ENCODE measurements around the gene KDM3B. TPM values are rescaled to one million over a fixed set of nuclear protein-coding genes. Genes with fewer than 3 reads are reported as not detected.

The KDM3B gene
- polyA plus RNA-seq, 1 of the 3 experiments (the other 2 are of a cell fraction): 22.4 TPM

- Histone ChIP-seq H3K27ac (ENCODE audit: low read depth in 2 of 2, low read length in 1 of 2) (no peak overlapping the region), H3K27me3 (ENCODE audit: insufficient read depth) (no peaks in the 10 kb centered on the region), H3K79me2 (ENCODE audit: insufficient read depth) (no peaks in the 10 kb centered on the region), H3K9me3 (no peaks in the 10 kb centered on the region), H3K9me2 (no peaks in the 10 kb centered on the region), H3K4me2 (no peak overlapping the region), H3K4me1 (ENCODE audit: control insufficient read depth in 1 of 2, insufficient read depth in 2 of 2, low read depth in 1 of 2, low read length in 1 of 2) (peaks cover 0 to 5% of the 10 kb centered on the region in 2 experiments; a peak in 1 of 4 replicates), H3F3A (replicated peaks; ENCODE audit: insufficient read depth) (peaks cover 34% of the 10 kb centered on the region), H3K36me3 (replicated peaks in 1 of 2; ENCODE audit: control insufficient read depth in 1 of 2, insufficient read depth in 2 of 2, low read length in 1 of 2) (peaks cover 0 to 6% of the 10 kb centered on the region in 2 experiments), H2AFZ (ENCODE audit: low read depth) (no peak overlapping the region), H3K9ac (no peak overlapping the region), H3K4me3 (ENCODE audit: low read depth in 2 of 2, low read length in 1 of 2) (no peak overlapping the region), H4K20me1 (ENCODE audit: insufficient read depth) (peaks cover 19% of the 10 kb centered on the region)
- ChIA-PET CTCF (interaction anchor here (0.9 to 3.6 kb wide), 2 partner anchors 17 to 22 kb away, joined by 3 to 14 read pairs; no protein-coding TSS in a partner anchor), POLR2A (no interaction called here)
- no peak for TF ChIP-seq ELF1 (IDR thresholded peaks at IDR 0.05)
- no peak for TF ChIP-seq CTCF (IDR thresholded peaks at IDR 0.05)
- no peak for TF ChIP-seq YY1 (IDR thresholded peaks at IDR 0.05; ENCODE audit: low read depth)
- no peak for TF ChIP-seq FOXM1 (IDR thresholded peaks at IDR 0.05; ENCODE audit: low read depth)
- TF ChIP-seq, protein P1, sequence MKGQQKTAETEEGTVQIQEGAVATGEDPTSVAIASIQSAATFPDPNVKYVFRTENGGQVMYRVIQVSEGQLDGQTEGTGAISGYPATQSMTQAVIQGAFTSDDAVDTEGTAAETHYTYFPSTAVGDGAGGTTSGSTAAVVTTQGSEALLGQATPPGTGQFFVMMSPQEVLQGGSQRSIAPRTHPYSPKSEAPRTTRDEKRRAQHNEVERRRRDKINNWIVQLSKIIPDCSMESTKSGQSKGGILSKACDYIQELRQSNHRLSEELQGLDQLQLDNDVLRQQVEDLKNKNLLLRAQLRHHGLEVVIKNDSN (IDR thresholded peaks at IDR 0.05; ENCODE audit: borderline replicate concordance, low read depth): no peak
- TF ChIP-seq, protein P2, sequence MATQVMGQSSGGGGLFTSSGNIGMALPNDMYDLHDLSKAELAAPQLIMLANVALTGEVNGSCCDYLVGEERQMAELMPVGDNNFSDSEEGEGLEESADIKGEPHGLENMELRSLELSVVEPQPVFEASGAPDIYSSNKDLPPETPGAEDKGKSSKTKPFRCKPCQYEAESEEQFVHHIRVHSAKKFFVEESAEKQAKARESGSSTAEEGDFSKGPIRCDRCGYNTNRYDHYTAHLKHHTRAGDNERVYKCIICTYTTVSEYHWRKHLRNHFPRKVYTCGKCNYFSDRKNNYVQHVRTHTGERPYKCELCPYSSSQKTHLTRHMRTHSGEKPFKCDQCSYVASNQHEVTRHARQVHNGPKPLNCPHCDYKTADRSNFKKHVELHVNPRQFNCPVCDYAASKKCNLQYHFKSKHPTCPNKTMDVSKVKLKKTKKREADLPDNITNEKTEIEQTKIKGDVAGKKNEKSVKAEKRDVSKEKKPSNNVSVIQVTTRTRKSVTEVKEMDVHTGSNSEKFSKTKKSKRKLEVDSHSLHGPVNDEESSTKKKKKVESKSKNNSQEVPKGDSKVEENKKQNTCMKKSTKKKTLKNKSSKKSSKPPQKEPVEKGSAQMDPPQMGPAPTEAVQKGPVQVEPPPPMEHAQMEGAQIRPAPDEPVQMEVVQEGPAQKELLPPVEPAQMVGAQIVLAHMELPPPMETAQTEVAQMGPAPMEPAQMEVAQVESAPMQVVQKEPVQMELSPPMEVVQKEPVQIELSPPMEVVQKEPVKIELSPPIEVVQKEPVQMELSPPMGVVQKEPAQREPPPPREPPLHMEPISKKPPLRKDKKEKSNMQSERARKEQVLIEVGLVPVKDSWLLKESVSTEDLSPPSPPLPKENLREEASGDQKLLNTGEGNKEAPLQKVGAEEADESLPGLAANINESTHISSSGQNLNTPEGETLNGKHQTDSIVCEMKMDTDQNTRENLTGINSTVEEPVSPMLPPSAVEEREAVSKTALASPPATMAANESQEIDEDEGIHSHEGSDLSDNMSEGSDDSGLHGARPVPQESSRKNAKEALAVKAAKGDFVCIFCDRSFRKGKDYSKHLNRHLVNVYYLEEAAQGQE (IDR thresholded peaks at IDR 0.05; ENCODE audit: low read depth, low read length): no peak
- no peak for TF ChIP-seq NFIC (IDR thresholded peaks at IDR 0.05; ENCODE audit: borderline replicate concordance)
- TF ChIP-seq GABPA (IDR thresholded peaks at IDR 0.05; ENCODE audit: low read depth): no peak
- TF ChIP-seq NRF1 (IDR thresholded peaks at IDR 0.05; ENCODE audit: low read depth, low read length): no peak
- no peak for TF ChIP-seq SIN3A (IDR thresholded peaks at IDR 0.05; ENCODE audit: borderline replicate concordance, low read depth, low read length)
- TF ChIP-seq MXI1 (IDR thresholded peaks at IDR 0.05; ENCODE audit: low read depth, low read length): no peak
- TF ChIP-seq GATA2 (CRISPR knock-in tag; IDR thresholded peaks at IDR 0.05): no peak
- TF ChIP-seq, protein P3, sequence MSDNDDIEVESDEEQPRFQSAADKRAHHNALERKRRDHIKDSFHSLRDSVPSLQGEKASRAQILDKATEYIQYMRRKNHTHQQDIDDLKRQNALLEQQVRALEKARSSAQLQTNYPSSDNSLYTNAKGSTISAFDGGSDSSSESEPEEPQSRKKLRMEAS (IDR thresholded peaks at IDR 0.05; ENCODE audit: low read depth): no peak
- TF ChIP-seq, protein P4, sequence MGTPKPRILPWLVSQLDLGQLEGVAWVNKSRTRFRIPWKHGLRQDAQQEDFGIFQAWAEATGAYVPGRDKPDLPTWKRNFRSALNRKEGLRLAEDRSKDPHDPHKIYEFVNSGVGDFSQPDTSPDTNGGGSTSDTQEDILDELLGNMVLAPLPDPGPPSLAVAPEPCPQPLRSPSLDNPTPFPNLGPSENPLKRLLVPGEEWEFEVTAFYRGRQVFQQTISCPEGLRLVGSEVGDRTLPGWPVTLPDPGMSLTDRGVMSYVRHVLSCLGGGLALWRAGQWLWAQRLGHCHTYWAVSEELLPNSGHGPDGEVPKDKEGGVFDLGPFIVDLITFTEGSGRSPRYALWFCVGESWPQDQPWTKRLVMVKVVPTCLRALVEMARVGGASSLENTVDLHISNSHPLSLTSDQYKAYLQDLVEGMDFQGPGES (IDR thresholded peaks at IDR 0.05; ENCODE audit: low read depth, low read length): no peak
- TF ChIP-seq TCF12 (IDR thresholded peaks at IDR 0.05): no peak
- no peak for TF ChIP-seq EZH2phosphoT487 (IDR thresholded peaks at IDR 0.05; ENCODE audit: borderline replicate concordance, low read depth)
- no peak for TF ChIP-seq PBX3 (IDR thresholded peaks at IDR 0.05)
- TF ChIP-seq RFX5 (IDR thresholded peaks at IDR 0.05; ENCODE audit: low read length): no peak
- TF ChIP-seq, protein P5, sequence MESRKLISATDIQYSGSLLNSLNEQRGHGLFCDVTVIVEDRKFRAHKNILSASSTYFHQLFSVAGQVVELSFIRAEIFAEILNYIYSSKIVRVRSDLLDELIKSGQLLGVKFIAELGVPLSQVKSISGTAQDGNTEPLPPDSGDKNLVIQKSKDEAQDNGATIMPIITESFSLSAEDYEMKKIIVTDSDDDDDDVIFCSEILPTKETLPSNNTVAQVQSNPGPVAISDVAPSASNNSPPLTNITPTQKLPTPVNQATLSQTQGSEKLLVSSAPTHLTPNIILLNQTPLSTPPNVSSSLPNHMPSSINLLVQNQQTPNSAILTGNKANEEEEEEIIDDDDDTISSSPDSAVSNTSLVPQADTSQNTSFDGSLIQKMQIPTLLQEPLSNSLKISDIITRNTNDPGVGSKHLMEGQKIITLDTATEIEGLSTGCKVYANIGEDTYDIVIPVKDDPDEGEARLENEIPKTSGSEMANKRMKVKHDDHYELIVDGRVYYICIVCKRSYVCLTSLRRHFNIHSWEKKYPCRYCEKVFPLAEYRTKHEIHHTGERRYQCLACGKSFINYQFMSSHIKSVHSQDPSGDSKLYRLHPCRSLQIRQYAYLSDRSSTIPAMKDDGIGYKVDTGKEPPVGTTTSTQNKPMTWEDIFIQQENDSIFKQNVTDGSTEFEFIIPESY (IDR thresholded peaks at IDR 0.05; ENCODE audit: borderline replicate concordance, low read depth): no peak
- no peak for TF ChIP-seq SMC3 (IDR thresholded peaks at IDR 0.05; ENCODE audit: low read depth, low read length)
- WGBS (ENCODE audit: low lambda C conversion rate): 80% methylated on average over 6 of the region's 6 CpGs
- no peak for DNase-seq
These were observed 119.9 kb downstream of the KDM3B start for GRCh38 chr5:138472353-138472752.

All from SK-N-SH (cell line).